Astrocyte of the spinal cord (primary cell): ENCODE measurements around the gene RBMS3.
A peak's percentile ranks its signal among the peaks of the same experiment; 100 is the strongest.

ENCODE experiments used
- DNase-seq: peaks from one replicate; pipeline ENCODE4 v3.0.0; 2011; ENCODE audit warnings: low read depth, low spot score
- H3K4me3 ChIP-seq: 2 replicates; pipeline ENCODE4 v1.5.1; 2011; ENCODE audit warnings: low read depth, mild to moderate bottlenecking, low read length, moderate library complexity
- in situ Hi-C: cut with HindIII; loops from 2 replicates; pipeline ENCODE4 v1.10.0; 2017; ENCODE audit warnings: low sequenced_read_pairs
- TF ChIP-seq, protein P1 (sequence below): IDR thresholded peaks from 2 replicates; pipeline ENCODE4 v1.5.1; 2012; ENCODE audit warnings: low read depth, mild to moderate bottlenecking, low read length, inconsistent platforms

Gene RBMS3

GRCh38 chr3:29554566-29554965 lies 273.7 kb downstream of the RBMS3 start:
- in situ Hi-C loops: no loop called here
- H3K4me3 ChIP-seq: no peak overlapping the region
- TF ChIP-seq, protein P1, sequence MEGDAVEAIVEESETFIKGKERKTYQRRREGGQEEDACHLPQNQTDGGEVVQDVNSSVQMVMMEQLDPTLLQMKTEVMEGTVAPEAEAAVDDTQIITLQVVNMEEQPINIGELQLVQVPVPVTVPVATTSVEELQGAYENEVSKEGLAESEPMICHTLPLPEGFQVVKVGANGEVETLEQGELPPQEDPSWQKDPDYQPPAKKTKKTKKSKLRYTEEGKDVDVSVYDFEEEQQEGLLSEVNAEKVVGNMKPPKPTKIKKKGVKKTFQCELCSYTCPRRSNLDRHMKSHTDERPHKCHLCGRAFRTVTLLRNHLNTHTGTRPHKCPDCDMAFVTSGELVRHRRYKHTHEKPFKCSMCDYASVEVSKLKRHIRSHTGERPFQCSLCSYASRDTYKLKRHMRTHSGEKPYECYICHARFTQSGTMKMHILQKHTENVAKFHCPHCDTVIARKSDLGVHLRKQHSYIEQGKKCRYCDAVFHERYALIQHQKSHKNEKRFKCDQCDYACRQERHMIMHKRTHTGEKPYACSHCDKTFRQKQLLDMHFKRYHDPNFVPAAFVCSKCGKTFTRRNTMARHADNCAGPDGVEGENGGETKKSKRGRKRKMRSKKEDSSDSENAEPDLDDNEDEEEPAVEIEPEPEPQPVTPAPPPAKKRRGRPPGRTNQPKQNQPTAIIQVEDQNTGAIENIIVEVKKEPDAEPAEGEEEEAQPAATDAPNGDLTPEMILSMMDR: no peak
- no peak for DNase-seq

DNA sequence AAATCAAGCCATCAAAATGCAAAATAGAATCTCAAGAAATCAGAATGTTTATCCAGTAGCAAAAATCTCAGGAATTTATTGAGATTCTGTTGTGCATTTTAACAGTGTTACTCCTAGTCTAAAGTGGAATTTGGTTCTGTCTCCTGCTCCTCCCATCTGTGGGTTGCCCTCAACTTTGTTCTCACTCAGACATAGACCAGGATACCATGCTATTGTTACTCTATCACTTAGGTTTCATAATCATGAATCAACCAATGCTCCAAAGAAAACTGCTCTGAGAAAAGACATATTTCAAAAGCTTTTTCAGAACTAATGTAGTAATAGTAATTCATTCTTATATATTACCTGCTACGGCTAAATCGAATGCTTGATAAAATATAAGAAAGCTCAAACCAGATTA lies 274.7 kb downstream of the RBMS3 start:
- DNase-seq: no peak
- no peak overlapping the region for H3K4me3 ChIP-seq
- in situ Hi-C loops: no loop called here
- TF ChIP-seq, protein P1: no peak

- no peak overlapping the region for H3K4me3 ChIP-seq
- in situ Hi-C loops: no loop called here
- TF ChIP-seq, protein P1: no peak
- peak; percentile 22 for DNase-seq
Measured at GRCh38 chr3:29557186-29557585, 276.3 kb downstream of the RBMS3 start.

DNA sequence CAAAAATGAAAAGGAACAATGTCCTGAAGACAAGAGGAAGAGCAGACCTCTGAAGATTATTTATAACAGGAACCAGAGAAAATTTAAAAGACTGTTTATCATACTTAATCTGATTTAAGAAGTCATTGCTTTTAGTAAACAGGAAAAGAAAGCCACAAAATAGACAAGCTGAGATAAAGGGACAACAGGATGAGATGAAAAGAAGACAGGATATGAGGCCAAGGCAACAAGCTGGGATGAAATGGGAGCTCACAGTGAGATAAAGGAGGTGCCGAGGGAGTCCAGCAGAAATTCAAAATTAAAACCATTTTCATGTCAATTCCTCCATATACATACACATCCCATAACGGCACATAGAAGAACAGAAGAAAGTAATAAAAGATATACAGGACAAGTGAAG lies 277.0 kb downstream of the RBMS3 start:
- in situ Hi-C loops: no loop called here
- TF ChIP-seq, protein P1: no peak
- DNase-seq: no peak
- H3K4me3 ChIP-seq: no peak overlapping the region

DNA sequence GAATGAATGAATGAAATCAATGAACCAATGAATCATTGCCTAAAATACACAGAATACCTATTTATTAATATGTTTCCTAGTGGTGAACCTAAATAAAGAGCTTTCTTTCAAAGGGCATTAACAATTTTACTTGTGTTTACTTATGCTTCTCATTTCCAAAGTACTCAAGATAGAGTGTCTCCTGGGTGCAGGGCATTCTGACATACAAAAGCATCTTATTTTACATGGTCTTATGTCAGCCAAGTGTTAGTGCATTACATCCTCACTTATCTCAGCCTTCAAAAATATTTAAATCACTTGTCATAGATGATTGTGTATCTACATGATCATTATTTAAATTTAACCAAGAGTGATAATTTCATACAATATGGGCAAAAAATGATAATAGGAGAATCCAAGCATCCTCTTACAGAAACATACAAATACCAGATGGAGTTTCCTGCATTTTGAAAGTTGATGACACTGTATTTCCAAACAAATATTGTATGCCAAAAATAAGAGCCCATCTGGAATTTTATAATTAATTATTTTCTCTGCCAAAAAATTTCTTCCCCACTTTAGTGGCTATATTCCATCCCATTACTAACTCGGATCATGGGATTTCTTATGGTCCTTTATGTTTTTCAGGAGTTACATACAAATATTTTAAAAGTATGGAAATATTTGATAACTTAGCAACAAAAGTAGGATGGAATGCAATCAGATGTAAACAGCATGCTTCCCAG lies 279.0 kb downstream of the RBMS3 start:
- H3K4me3 ChIP-seq: no peak overlapping the region
- in situ Hi-C loops: no loop called here
- no peak for DNase-seq
- TF ChIP-seq, protein P1: no peak

- peak; percentile 42 for DNase-seq
- TF ChIP-seq, protein P1: no peak
- in situ Hi-C loops: no loop called here
- H3K4me3 ChIP-seq: no peak overlapping the region
Measured at GRCh38 chr3:29561651-29562149, 280.8 kb downstream of the RBMS3 start.
